Fibroblast of the conjunctiva (primary cell): ENCODE results near the gene ZNF678.
"Not testable (repeated sequence)": the region's sequence is repeated elsewhere in the genome, so short reads cannot be mapped to it uniquely, and the experiment has no call there.

Source experiments
- DNase-seq: peaks from one replicate; pipeline ENCODE4 v3.0.0-alpha.2; 2010; ENCODE audit warnings: low read depth

The ZNF678 gene

GRCh38 chr1:227551881-227552280 lies 11.5 kb upstream of the ZNF678 start:
- DNase-seq: not testable (repeated sequence)

- DNase-seq: no peak
Measured at GRCh38 chr1:227556288-227556687, 7.1 kb upstream of the ZNF678 start.

DNA sequence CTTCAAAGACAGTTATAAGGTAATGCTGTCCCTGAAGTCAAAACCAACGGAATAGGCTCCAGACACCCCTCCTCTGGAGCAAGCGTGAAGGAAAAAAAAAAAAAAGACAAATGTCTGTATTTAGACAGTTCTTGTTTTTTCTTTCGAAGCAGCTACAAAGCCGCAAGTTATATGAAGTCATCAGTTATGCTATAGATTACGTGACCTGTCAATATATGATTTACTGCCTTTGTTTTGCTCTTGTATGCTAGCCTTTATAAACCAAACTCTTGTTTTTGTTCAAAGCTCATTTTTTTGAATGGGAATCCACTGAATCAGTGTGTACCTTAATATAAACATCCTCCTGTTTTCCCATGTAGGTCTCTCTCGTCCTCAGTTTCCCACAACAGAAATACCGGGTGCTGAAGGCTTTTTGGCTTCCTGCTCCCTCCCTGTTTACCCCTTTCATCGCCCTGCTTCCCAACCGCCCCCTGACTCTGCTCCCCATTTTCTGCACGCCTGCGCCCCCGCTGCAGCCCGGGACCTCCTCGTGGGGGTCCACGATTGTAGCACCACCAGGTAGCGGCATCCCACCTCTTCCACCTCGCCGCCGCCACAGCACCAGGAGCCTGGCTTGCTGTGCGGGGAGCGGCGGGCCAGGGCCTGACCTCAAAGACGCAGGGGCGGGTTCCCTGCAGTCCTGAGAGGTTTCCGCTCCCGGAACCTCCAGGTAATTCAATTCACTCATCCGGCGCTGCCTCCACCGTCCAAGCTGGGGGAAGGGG lies 5.2 kb upstream of the ZNF678 start:
- DNase-seq: no peak

- DNase-seq: no peak
Measured at GRCh38 chr1:227558732-227559262, 4.6 kb upstream of the ZNF678 start.

DNA sequence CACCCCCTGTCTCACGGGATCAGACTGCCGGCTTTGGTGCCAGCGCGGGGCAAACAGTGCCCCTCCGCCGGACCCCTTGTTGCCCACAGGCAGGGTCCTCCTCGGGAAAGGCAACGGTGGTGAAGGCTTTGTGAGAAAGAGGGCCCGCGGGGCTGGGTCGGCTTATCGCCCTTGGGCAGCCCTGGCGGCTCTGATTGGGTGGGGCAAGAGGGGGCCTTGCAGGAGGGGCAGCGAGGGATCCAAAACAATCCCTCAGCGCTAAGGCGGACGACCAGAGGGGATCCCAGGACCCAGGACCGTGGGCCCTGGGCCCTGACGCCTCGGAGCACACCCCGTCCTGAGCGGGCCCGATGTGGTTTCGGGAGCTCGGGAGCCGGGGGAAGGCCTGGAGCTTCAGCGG lies 3.9 kb upstream of the ZNF678 start:
- no peak for DNase-seq

- DNase-seq: no peak
Measured at GRCh38 chr1:227559926-227560325, 3.4 kb upstream of the ZNF678 start.

- DNase-seq: no peak
Measured at GRCh38 chr1:227560393-227561173, 2.8 kb upstream of the ZNF678 start.

- DNase-seq: no peak
Measured at GRCh38 chr1:227561241-227561907, 2.0 kb upstream of the ZNF678 start.

GRCh38 chr1:227562037-227562436 lies 1.3 kb upstream of the ZNF678 start:
- DNase-seq: no peak

DNA sequence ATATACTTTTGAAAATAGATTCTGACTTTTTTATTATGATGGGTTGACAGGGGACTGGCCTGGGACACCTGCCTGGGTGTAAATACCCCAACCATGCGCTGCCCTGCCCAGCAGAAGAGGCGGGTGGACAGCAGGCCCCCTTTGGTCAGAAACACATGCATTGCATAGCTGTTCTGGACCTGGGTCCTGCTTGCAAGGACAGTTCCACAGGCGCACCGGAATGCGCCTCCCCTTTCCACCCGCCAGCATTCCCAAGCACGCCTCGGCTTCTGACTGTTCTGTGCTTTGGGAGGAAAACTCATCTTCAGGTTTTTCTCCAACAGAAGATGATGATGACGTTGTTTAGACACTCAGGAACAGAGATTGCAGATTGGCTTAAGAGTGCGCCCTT lies 428 bp upstream of the ZNF678 start:
- DNase-seq: no peak

GRCh38 chr1:227567256-227567655 lies 3.9 kb downstream of the ZNF678 start:
- DNase-seq: no peak

DNA sequence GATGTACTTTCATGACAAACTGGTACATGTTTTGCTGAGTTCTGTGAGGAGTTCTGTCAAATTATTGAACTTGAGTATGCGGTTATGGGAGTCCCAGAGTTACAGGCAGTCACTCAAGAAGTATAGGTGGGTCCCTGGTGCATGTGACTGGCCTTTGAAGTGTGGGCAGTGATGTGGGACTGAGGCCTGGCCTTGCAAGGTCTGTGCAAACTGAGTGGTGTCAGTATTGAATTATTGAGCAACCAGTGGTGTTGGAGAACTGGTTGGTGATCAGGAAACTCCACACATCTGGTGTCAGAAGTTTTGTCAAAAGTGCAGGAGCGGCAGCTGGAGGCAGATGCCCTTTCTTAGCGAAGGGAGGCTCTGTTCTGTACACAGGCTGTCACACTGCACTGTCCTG lies 5.2 kb downstream of the ZNF678 start:
- no peak for DNase-seq

GRCh38 chr1:227572752-227573151 lies 9.4 kb downstream of the ZNF678 start:
- DNase-seq: no peak

GRCh38 chr1:227574926-227575325 lies 11.6 kb downstream of the ZNF678 start:
- DNase-seq: no peak

- DNase-seq: no peak
Measured at GRCh38 chr1:227576189-227576588, 12.8 kb downstream of the ZNF678 start.

GRCh38 chr1:227577500-227577899 lies 14.1 kb downstream of the ZNF678 start:
- DNase-seq: no peak

- DNase-seq: no peak
Measured at GRCh38 chr1:227583354-227583753, 20.0 kb downstream of the ZNF678 start.

GRCh38 chr1:227586733-227587132 lies 23.4 kb downstream of the ZNF678 start:
- DNase-seq: no peak

DNA sequence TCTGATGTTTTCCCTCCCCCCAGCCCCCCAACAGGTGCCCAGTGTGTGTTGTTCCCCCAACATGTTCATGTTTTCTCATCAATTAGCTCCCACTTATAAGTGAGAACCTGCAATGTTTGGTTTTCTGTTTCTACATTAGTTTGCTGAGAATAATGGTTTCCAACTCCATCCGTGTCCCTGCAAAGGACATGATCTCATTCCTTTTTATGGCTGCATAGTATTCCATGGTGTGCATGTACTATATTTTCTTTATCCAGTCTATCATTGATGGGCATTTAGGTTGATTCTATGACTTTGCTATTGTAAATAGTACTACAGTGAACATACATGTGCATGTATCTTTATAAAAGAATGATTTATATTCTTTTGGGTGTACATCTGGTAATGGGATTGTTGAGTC lies 24.6 kb downstream of the ZNF678 start:
- no peak for DNase-seq

DNA sequence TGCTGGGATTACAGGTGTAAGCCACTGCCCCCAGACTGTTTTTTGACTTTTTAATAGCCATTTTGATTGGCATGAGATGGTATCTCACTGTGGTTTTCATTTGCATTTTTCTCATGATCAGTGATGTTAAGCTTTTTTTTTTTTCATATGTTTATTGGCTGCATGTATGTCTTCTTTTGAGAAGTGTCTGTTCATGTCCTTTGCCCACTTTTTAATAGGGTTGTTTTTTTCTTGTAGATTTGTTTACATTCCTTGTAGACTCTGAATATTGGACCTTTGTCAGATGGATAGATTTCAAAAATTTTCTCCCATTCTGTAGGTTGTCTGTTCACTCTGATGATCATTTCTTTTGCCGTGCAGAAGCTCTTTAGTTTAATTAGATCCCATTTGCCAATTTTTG lies 25.4 kb downstream of the ZNF678 start:
- not testable (repeated sequence) for DNase-seq

DNA sequence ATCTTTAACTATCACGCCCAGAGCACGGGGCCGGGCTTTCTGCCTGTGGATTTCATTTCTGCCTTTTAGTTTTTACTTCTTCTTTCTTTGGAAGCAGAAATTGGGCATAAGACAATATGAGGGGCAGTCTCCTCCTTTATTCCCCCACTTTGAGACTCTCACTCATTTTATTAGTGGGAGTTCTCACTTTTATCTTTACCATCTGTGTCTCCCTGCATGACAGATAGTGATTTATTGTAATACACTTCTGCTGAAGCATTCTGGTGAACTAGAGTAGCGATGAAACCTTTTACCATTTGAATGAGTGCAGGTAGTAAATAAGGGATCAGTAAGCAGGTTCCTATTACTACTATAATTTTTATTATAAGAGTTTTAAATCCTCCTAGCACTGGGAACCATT lies 26.4 kb downstream of the ZNF678 start:
- DNase-seq: not testable (repeated sequence)

- DNase-seq: not testable (repeated sequence)
Measured at GRCh38 chr1:227596222-227596621, 32.9 kb downstream of the ZNF678 start.

- DNase-seq: no peak
Measured at GRCh38 chr1:227603327-227603726, 40.0 kb downstream of the ZNF678 start.
